Measurements from ENCODE around the gene NKIRAS2. TPM values are rescaled to one million over a fixed set of nuclear protein-coding genes. Genes with fewer than 3 reads are reported as not detected.

The NKIRAS2 gene
- total and polyA plus RNA-seq, 2 of the 4 experiments (the other 2 are of a cell fraction): 25.6 to 51.8 TPM

DNA sequence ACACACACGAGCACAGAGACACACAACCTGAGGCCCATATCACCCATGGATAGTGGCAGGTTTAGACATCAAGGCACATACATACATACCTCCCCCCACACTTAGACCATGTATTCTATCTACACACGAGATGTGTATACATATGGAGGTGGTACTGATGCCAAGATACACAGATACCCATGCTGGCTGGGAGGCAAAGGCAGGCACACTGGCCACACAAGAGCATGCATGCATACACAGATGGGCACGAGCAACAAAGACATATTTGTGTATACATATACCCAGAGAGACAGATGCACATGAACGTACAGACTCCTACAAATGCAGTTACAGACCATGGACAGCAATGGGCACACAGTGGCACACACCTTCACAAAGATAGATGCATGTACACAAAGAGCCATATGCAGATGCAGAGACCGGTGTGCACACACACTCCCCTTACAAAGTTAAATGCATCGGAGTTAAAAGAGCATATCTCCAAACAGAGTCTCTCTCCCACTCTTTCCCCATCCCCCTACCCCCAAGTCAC, 32.5 kb downstream of the NKIRAS2 start:
- no peak overlapping the region for H3K23ac ChIP-seq (ENCODE audit: low read depth, low read length)
- H3K27ac ChIP-seq (ENCODE audit: insufficient read depth, low read length): no peak overlapping the region
- no peak overlapping the region for H4K8ac ChIP-seq (ENCODE audit: low read depth in 2 of 2, low read length in 2 of 2)
- H3K4ac ChIP-seq (ENCODE audit: low read depth, low read length): no peak overlapping the region
- H2AK9ac ChIP-seq (replicated peaks; ENCODE audit: low read depth, low read length, poor library complexity): no peak overlapping the region
- no peaks in the 10 kb centered on the region for H3K79me1 ChIP-seq (ENCODE audit: low read depth in 1 of 2, low read length in 2 of 2)
- no peak overlapping the region for H4K5ac ChIP-seq (ENCODE audit: low read depth, low read length)
- ChIA-PET CTCF (no interaction called here), POLR2A (ENCODE audit: unreplicated experiment) (no interaction called here)
- intact Hi-C loops (cut with micrococcal nuclease) (no loop called here), dilution Hi-C loops (cut with HindIII; ENCODE audit: low sequenced_read_pairs, unreplicated experiment) (no loop called here), in situ Hi-C loops (cut with MboI; ENCODE audit: low sequenced_read_pairs) (no loop called here)
- no peak overlapping the region for H3K4me2 ChIP-seq (ENCODE audit: low read depth, low read length)
- H2BK5ac ChIP-seq (ENCODE audit: low read depth, low read length, poor library complexity, severe bottlenecking): no peak overlapping the region
- TF ChIP-seq RAD21 (IDR thresholded peaks at IDR 0.05; ENCODE audit: low read length) (no peak), RFX5 (IDR thresholded peaks at IDR 0.05; ENCODE audit: low read depth, low read length) (no peak)
- H3K9me1 ChIP-seq (ENCODE audit: insufficient read depth, low read length): peaks cover 3% of the 10 kb centered on the region; the same call in 1 of the 2 replicates
- no peaks in the 10 kb centered on the region for H3K9me3 ChIP-seq (ENCODE audit: control insufficient read depth, insufficient read depth, low read length)
- WGBS, 2 experiments (ENCODE audit: extremely low coverage in 2 of 2, insufficient read length in 1 of 2): 53% methylated on average over 3 of the region's 6 CpGs; no CpG with 5 or more reads in 1 of the 2 experiments
- BruUV-seq (replicated peaks): no TSS peak
- no peak overlapping the region for H3K18ac ChIP-seq (ENCODE audit: low read depth, low read length)
- H2BK20ac ChIP-seq (ENCODE audit: low read depth, low read length): no peak overlapping the region
- no peaks in the 10 kb centered on the region for H3K36me3 ChIP-seq (ENCODE audit: control insufficient read depth, insufficient read depth, low read length)
- H3K27me3 ChIP-seq (ENCODE audit: control insufficient read depth, insufficient read depth, low read length): peaks cover 79% of the 10 kb centered on the region
- H2BK120ac ChIP-seq (ENCODE audit: low read depth, low read length): no peak overlapping the region
- no peak overlapping the region for H4K91ac ChIP-seq (ENCODE audit: insufficient read depth, low read depth, low read length)
- H3K56ac ChIP-seq (ENCODE audit: extremely low read depth, insufficient read depth, low read length): no peak overlapping the region
- H4K20me1 ChIP-seq (ENCODE audit: insufficient read depth, low read length): no peaks in the 10 kb centered on the region
- H2AFZ ChIP-seq (replicated peaks; ENCODE audit: low read length, poor library complexity): no peak overlapping the region
- no peak overlapping the region for H3K14ac ChIP-seq (replicated peaks; ENCODE audit: low read depth, low read length)
- no peak overlapping the region for H2BK15ac ChIP-seq (ENCODE audit: low read depth, low read length)
- no peak overlapping the region for H3K9ac ChIP-seq (ENCODE audit: low read depth, low read length)
- ATAC-seq (ENCODE audit: low read depth) (no peak), DNase-seq (no peak)
- 0 out of 2 replicates have a peak, but pooled peaks cover 1% of the 10 kb centered on the region for H3K4me1 ChIP-seq (ENCODE audit: control insufficient read depth, insufficient read depth, low read length)
- H3K4me3 ChIP-seq (ENCODE audit: insufficient read depth, low read depth, low read length): no peak overlapping the region
- H2AK5ac ChIP-seq (ENCODE audit: low read depth, low read length): no peak overlapping the region
